ENCODE data around the gene CMTM1. TPM values are rescaled to one million over a fixed set of nuclear protein-coding genes. Genes with fewer than 3 reads are reported as not detected.

The CMTM1 gene
- total and polyA plus RNA-seq, 4 donors, result 0.41 to 7.5 (median 2.9) TPM

DNA sequence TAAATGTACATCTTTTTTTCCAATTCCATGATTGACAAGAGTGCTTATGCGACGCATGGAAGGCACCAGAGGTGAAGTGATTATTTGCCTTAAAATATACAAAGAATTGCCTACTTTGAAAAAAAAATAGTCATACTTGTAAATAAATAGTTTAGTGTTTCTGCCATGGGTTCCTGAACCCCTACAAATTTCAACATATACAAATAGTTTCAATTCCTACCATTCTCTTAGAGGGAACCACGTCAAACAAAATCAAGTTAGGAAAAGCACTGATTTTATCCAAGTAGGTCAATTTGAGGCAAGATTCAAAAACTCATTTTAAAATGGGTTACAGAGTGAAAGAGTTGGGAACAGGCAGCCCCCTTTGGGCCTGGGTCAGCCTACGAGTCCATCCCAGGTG lies 49.9 kb downstream of the CMTM1 start:
- Histone ChIP-seq H3K9me3 (ENCODE audit: control insufficient read depth in 4 of 4, insufficient read depth in 3 of 4, low read length in 3 of 4) (no peaks in the 10 kb centered on the region), H3K4me3 (no peak overlapping the region), H3K36me3 (ENCODE audit: control insufficient read depth in 4 of 4, insufficient read depth in 4 of 4, low read length in 4 of 4) (peaks cover 6 to 25% (median 12%) of the 10 kb centered on the region in 4 donors), H3K4me1 (ENCODE audit: control insufficient read depth in 5 of 5, insufficient read depth in 5 of 5, low read length in 5 of 5) (peaks cover 0 to 2% (median 0%) of the 10 kb centered on the region in 5 donors), H3K27me3 (ENCODE audit: control insufficient read depth in 3 of 3, insufficient read depth in 3 of 3, low read length in 2 of 3) (no peaks in the 10 kb centered on the region), H3K27ac (ENCODE audit: low read depth in 1 of 2, low read length in 1 of 2) (no peak overlapping the region), H3K9ac (ENCODE audit: insufficient read depth in 1 of 2, low read length in 2 of 2) (no peak overlapping the region)
- TF ChIP-seq, protein P1, sequence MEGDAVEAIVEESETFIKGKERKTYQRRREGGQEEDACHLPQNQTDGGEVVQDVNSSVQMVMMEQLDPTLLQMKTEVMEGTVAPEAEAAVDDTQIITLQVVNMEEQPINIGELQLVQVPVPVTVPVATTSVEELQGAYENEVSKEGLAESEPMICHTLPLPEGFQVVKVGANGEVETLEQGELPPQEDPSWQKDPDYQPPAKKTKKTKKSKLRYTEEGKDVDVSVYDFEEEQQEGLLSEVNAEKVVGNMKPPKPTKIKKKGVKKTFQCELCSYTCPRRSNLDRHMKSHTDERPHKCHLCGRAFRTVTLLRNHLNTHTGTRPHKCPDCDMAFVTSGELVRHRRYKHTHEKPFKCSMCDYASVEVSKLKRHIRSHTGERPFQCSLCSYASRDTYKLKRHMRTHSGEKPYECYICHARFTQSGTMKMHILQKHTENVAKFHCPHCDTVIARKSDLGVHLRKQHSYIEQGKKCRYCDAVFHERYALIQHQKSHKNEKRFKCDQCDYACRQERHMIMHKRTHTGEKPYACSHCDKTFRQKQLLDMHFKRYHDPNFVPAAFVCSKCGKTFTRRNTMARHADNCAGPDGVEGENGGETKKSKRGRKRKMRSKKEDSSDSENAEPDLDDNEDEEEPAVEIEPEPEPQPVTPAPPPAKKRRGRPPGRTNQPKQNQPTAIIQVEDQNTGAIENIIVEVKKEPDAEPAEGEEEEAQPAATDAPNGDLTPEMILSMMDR (IDR thresholded peaks at IDR 0.05; ENCODE audit: control extremely low read depth, extremely low read depth), result no peak
- ATAC-seq (ENCODE audit: insufficient read depth, low FRiP score) (no peak), DNase-seq (no peak)
- 88 to 89% methylated on average over 4 of the region's 4 CpGs for WGBS, 2 donors

DNA sequence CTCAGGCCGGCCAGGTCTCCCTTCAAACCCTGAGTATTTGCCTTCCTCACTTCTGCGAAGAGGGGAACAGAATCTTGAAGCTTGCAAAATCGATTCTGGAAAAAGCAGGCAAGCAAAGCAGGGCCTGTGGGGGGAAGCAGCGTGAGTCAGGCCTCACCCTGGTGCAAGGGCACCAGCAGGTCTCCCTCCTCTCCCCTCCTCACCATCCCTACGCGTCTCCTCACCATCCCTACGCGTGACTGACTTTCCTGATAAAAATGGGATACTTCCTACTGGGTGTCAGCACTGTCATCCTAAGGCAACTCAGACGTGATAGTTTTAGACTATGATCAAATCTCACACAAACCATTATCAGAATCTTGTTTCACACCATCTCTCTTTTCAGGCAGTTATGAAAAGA lies 50.4 kb downstream of the CMTM1 start:
- TF ChIP-seq, protein P1 (IDR thresholded peaks at IDR 0.05; ENCODE audit: control extremely low read depth, extremely low read depth), result no peak
- Histone ChIP-seq H3K4me1 (ENCODE audit: control insufficient read depth in 5 of 5, insufficient read depth in 5 of 5, low read length in 5 of 5) (peaks cover 0 to 2% (median 0%) of the 10 kb centered on the region in 5 donors), H3K4me3 (no peak overlapping the region), H3K27me3 (ENCODE audit: control insufficient read depth in 3 of 3, insufficient read depth in 3 of 3, low read length in 2 of 3) (no peaks in the 10 kb centered on the region), H3K27ac (ENCODE audit: low read depth in 1 of 2, low read length in 1 of 2) (no peak overlapping the region), H3K36me3 (ENCODE audit: control insufficient read depth in 4 of 4, insufficient read depth in 4 of 4, low read length in 4 of 4) (peaks cover 6 to 25% (median 9%) of the 10 kb centered on the region in 4 donors), H3K9ac (ENCODE audit: insufficient read depth in 1 of 2, low read length in 2 of 2) (no peak overlapping the region), H3K9me3 (ENCODE audit: control insufficient read depth in 4 of 4, insufficient read depth in 3 of 4, low read length in 3 of 4) (no peaks in the 10 kb centered on the region)
- DNase-seq (no peak), ATAC-seq (ENCODE audit: insufficient read depth, low FRiP score) (no peak)
- 75 to 77% methylated on average over 9 of the region's 9 CpGs for WGBS, 2 donors

DNA sequence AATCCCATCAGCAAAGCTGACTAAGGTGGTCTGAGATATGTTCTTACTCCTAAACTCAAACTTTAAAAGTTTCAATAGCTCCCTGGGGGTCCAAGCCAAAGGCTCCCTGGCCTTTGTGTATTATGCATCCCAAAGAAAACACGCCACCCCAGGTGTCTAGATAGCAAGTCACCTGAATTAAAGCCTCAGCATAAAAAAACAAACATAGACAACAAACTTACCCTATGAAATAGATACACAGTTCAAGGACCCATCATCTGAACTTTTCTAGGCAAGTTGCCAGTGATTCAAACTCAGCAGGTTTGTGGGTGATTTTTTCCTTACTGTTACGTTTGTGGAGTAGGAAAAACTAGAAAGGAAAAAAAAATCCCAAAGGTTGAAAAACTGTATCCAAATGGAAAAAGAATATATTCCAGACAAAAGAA lies 50.8 kb downstream of the CMTM1 start:
- Histone ChIP-seq H3K9me3 (ENCODE audit: control insufficient read depth in 4 of 4, insufficient read depth in 3 of 4, low read length in 3 of 4) (no peaks in the 10 kb centered on the region), H3K9ac (ENCODE audit: insufficient read depth in 1 of 2, low read length in 2 of 2) (no peak overlapping the region), H3K27ac (ENCODE audit: low read depth in 1 of 2, low read length in 1 of 2) (no peak overlapping the region), H3K4me3 (no peak overlapping the region), H3K27me3 (ENCODE audit: control insufficient read depth in 3 of 3, insufficient read depth in 3 of 3, low read length in 2 of 3) (no peaks in the 10 kb centered on the region), H3K4me1 (ENCODE audit: control insufficient read depth in 5 of 5, insufficient read depth in 5 of 5, low read length in 5 of 5) (peaks cover 0 to 2% (median 0%) of the 10 kb centered on the region in 5 donors), H3K36me3 (ENCODE audit: control insufficient read depth in 4 of 4, insufficient read depth in 4 of 4, low read length in 4 of 4) (peaks cover 6 to 26% (median 10%) of the 10 kb centered on the region in 4 donors)
- TF ChIP-seq, protein P1 (IDR thresholded peaks at IDR 0.05; ENCODE audit: control extremely low read depth, extremely low read depth), result no peak
- ATAC-seq (ENCODE audit: insufficient read depth, low FRiP score) (no peak), DNase-seq (no peak)
- WGBS, 2 donors, result 78 to 84% methylated on average over 2 of the region's 2 CpGs

DNA sequence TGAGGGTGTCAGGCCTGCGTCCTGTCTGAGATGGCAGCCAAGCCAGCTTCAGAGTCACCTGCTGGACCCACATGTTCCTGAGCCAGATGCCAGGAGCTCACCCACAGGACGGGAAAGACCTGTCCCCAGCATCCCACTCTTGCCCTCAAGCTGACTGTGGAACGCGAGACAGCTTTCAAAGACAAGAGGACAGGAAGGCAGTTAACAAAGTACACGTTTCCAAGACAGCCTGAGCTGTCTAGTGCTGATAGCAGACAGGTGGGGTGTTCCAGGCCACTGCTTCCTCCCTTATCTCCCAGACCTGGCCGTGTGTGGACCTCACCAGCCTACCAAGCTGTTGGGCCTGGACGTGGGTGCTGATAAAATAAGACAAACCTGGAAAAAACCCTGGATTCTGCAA lies 51.5 kb downstream of the CMTM1 start:
- whole genome bisulfite sequencing, 2 donors, result 76 to 78% methylated on average over 7 of the region's 7 CpGs
- peaks cover under 1 to 19% (median 7%) of the 10 kb centered on the region in 4 donors for H3K36me3 ChIP-seq (ENCODE audit: control insufficient read depth in 4 of 4, insufficient read depth in 4 of 4, low read length in 4 of 4)
- H3K4me1 ChIP-seq (ENCODE audit: control insufficient read depth in 5 of 5, insufficient read depth in 5 of 5, low read length in 5 of 5), result peaks cover 0 to 2% (median 0%) of the 10 kb centered on the region in 5 donors
- no peak for DNase-seq
- H3K4me3 ChIP-seq, result no peak overlapping the region
- no peaks in the 10 kb centered on the region for H3K9me3 ChIP-seq (ENCODE audit: control insufficient read depth in 4 of 4, insufficient read depth in 3 of 4, low read length in 3 of 4)
- TF ChIP-seq, protein P1 (IDR thresholded peaks at IDR 0.05; ENCODE audit: control extremely low read depth, extremely low read depth), result no peak
- H3K27ac ChIP-seq (ENCODE audit: low read depth in 1 of 2, low read length in 1 of 2), result no peak overlapping the region
- H3K27me3 ChIP-seq (ENCODE audit: control insufficient read depth in 3 of 3, insufficient read depth in 3 of 3, low read length in 2 of 3), result no peaks in the 10 kb centered on the region
- no peak overlapping the region for H3K9ac ChIP-seq (ENCODE audit: insufficient read depth in 1 of 2, low read length in 2 of 2)
- no peak for ATAC-seq (ENCODE audit: insufficient read depth, low FRiP score)

Measured in lung (tissue), 12 donors.